WTC11 (cell line): ENCODE data around the gene IRF8. TPM values are rescaled to one million over a fixed set of nuclear protein-coding genes. Genes with fewer than 3 reads are reported as not detected.

Source experiments
- ATAC-seq: fragments of 200-7000 bp; cut with Tn5 transposase; 2 replicates; pipeline ENCODE4 v1.10.0; 2021; ENCODE audit warnings: mild to moderate bottlenecking, moderate library complexity
- CTCF ChIA-PET: fragments of 300-600 bp; sonication (Branson Sonifier 250); formaldehyde crosslinking; loops from one replicate; lab custom pipeline; 2021; ENCODE audit warnings: antibody characterized with exemption; lab: Charles Lee
- POLR2A ChIA-PET: fragments of 350-600 bp; sonication (Branson Sonifier 250); formaldehyde crosslinking; loops from one replicate; lab custom pipeline; 2021; ENCODE audit warnings: antibody characterized with exemption; lab: Charles Lee
- DNase-seq: peaks from one replicate; pipeline ENCODE4 v3.0.0; 2021; ENCODE audit warnings: low spot score
- H3K27ac Mint-ChIP-seq: 2 replicates; pipeline ENCODE4 v1.8.0; 2021; ENCODE audit warnings: mixed read lengths
- H3K27me3 Mint-ChIP-seq: 2 replicates; pipeline ENCODE4 v1.8.0; 2021; ENCODE audit warnings: low read depth, mild to moderate bottlenecking, moderate library complexity, mixed read lengths
- H3K36me3 Mint-ChIP-seq: 2 replicates; pipeline ENCODE4 v1.8.0; 2021; ENCODE audit warnings: mixed read lengths
- H3K4me1 Mint-ChIP-seq: 2 replicates; pipeline ENCODE4 v1.8.0; 2022; ENCODE audit warnings: mixed read lengths
- H3K4me3 Mint-ChIP-seq: 2 replicates; pipeline ENCODE4 v1.8.0; 2021; ENCODE audit warnings: mild to moderate bottlenecking, moderate library complexity, mixed read lengths
- H3K9me3 Mint-ChIP-seq: 2 replicates; pipeline ENCODE4 v1.8.0; 2021; ENCODE audit warnings: mixed read lengths
- CREB1 ChIP-seq: sonication (generic); formaldehyde crosslinking; IDR thresholded peaks from 2 replicates; pipeline ENCODE4 v1.8.0; 2023; ENCODE audit warnings: mild to moderate bottlenecking, missing genetic modification reagents
- ELF4 ChIP-seq: sonication (generic); formaldehyde crosslinking; IDR thresholded peaks from 2 replicates; pipeline ENCODE4 v1.8.1; 2022; ENCODE audit warnings: low read depth, mild to moderate bottlenecking, moderate library complexity, missing genetic modification reagents
- FOXK1 ChIP-seq: sonication (generic); formaldehyde crosslinking; IDR thresholded peaks from 2 replicates; pipeline ENCODE4 v1.8.0; 2022; ENCODE audit warnings: mild to moderate bottlenecking, moderate library complexity, missing genetic modification reagents
- GRHL2 ChIP-seq: fragments of 250-450 bp; sonication (Bioruptor Pico); IDR thresholded peaks from 2 replicates; pipeline ENCODE4 v1.8.0; 2022; ENCODE audit warnings: mild to moderate bottlenecking, moderate library complexity; ENCODE audit not compliant: insufficient replicate concordance, severe bottlenecking
- JUN ChIP-seq: sonication (generic); formaldehyde crosslinking; IDR thresholded peaks from 2 replicates; pipeline ENCODE4 v1.8.0; 2023; ENCODE audit warnings: mild to moderate bottlenecking, missing genetic modification reagents
- OVOL2 ChIP-seq: fragments of 250-450 bp; sonication (Bioruptor Pico); IDR thresholded peaks from 2 replicates; pipeline ENCODE4 v1.9.0; 2021; ENCODE audit warnings: mild to moderate bottlenecking, borderline replicate concordance
- RORB ChIP-seq: fragments of 250-450 bp; sonication (Bioruptor Pico); IDR thresholded peaks from 2 replicates; pipeline ENCODE4 v1.9.0; 2021; ENCODE audit warnings: mild to moderate bottlenecking
- SP1 ChIP-seq: sonication (generic); formaldehyde crosslinking; conservative IDR thresholded peaks from 2 replicates; pipeline ENCODE4 v1.8.1; 2022; ENCODE audit warnings: missing genetic modification reagents
- TP53 ChIP-seq: sonication (generic); formaldehyde crosslinking; IDR thresholded peaks from 2 replicates; pipeline ENCODE4 v1.8.1; 2023; ENCODE audit warnings: mild to moderate bottlenecking, missing genetic modification reagents
- ZBTB21 ChIP-seq: sonication (generic); formaldehyde crosslinking; IDR thresholded peaks from 2 replicates; pipeline ENCODE4 v1.8.1; 2023; ENCODE audit warnings: mild to moderate bottlenecking, missing genetic modification reagents, borderline replicate concordance
- ZNF232 ChIP-seq: sonication (generic); formaldehyde crosslinking; IDR thresholded peaks from 2 replicates; pipeline ENCODE4 v1.8.0; 2022; ENCODE audit warnings: mild to moderate bottlenecking, missing genetic modification reagents
- ZNF396 ChIP-seq: fragments of 250-450 bp; sonication (Bioruptor Pico); IDR thresholded peaks from 2 replicates; pipeline ENCODE4 v1.8.0; 2021; ENCODE audit warnings: mild to moderate bottlenecking, moderate library complexity, borderline replicate concordance
- ZNF423 ChIP-seq: fragments of 250-450 bp; sonication (Bioruptor Pico); IDR thresholded peaks from 2 replicates; pipeline ENCODE4 v2.1.2; 2022; ENCODE audit warnings: mild to moderate bottlenecking, moderate library complexity
- total RNA-seq: library from RNA; stranded (reverse); gene quantifications from 3 replicates; pipeline ENCODE4 v1.2.3, GENCODE V29; 2021
- TF ChIP-seq, protein P1 (sequence below): fragments of 250-450 bp; sonication (Bioruptor Pico); IDR thresholded peaks from 2 replicates; pipeline ENCODE4 v1.9.0; 2021; ENCODE audit warnings: mild to moderate bottlenecking
- TF ChIP-seq, protein P2 (sequence below): sonication (generic); formaldehyde crosslinking; IDR thresholded peaks from 2 replicates; pipeline ENCODE4 v1.8.1; 2022; ENCODE audit warnings: mild to moderate bottlenecking, moderate library complexity, missing genetic modification reagents
- TF ChIP-seq, protein P3 (sequence below): fragments of 250-450 bp; sonication (Bioruptor Pico); IDR thresholded peaks from 2 replicates; pipeline ENCODE4 v1.9.0; 2021; ENCODE audit warnings: mild to moderate bottlenecking, borderline replicate concordance
- TF ChIP-seq, protein P4 (sequence below): sonication (generic); formaldehyde crosslinking; IDR thresholded peaks from 2 replicates; pipeline ENCODE4 v1.8.1; 2022; ENCODE audit warnings: low read depth, missing genetic modification reagents, borderline replicate concordance
- TF ChIP-seq, protein P5 (sequence below): sonication (generic); formaldehyde crosslinking; IDR thresholded peaks from 2 replicates; pipeline ENCODE4 v1.8.1; 2023; ENCODE audit warnings: mild to moderate bottlenecking, missing genetic modification reagents
- TF ChIP-seq, protein P6 (sequence below): sonication (generic); formaldehyde crosslinking; IDR thresholded peaks from 2 replicates; pipeline ENCODE4 v1.8.1; 2023; ENCODE audit warnings: mild to moderate bottlenecking, missing genetic modification reagents, borderline replicate concordance

The IRF8 gene
- total RNA-seq, 1 experiment from 2014 or later, result 1.1 TPM

DNA sequence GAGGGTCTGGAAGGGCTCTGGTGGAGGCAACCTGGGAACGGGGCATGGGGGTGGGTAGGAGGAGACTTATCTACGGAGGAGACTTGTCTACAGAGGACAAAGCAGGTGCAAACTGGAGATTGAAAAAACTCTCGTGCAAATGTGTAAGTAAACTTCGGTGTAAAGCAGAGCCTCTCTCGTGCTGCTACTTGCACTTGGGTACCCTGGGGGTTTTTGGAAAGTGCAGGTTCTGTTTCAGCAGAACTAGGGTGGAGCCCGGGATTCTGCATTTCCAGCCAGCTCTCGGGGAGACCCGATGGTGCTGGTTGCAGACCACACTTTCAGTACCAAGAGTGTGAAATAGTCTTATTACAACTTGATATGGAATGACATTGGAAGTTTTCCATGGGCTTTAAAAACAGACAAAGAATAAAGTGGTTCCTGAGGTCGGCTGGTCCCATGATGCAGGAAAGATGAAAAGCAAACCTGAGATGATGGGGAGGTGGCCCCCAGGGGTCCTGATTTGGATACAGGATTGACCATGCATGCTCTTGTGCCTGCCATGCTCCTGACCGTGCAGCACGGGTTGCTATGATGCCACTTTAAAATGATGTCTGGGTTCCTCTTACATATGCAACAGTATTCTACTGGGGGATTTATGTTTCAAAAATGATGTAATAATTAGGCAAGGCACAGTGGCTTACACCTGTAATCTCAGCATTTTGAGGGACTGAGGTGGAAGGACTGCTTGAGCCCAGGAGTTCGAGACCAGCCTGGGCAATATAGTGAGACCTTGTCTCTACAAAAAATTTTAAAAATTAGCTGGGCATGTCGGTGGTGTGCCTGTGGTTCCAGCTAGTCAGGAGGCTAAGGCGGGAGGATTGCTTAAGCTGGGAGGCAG is 69.3 kb downstream of the IRF8 start:
- no peaks in the 10 kb centered on the region for H3K36me3 Mint-ChIP-seq
- POLR2A ChIA-PET, result interaction anchor here (0.8 kb wide), 1 partner anchor 26 kb away, joined by 3 read pairs; no protein-coding TSS in a partner anchor
- H3K4me3 Mint-ChIP-seq, result no peak overlapping the region
- peaks cover 2% of the 10 kb centered on the region; the same call in 1 of the 2 replicates for H3K27me3 Mint-ChIP-seq
- no peak overlapping the region for H3K27ac Mint-ChIP-seq
- DNase-seq (no peak), ATAC-seq (no peak)
- peaks cover 4% of the 10 kb centered on the region; the same call in 1 of the 2 replicates for H3K9me3 Mint-ChIP-seq
- TF ChIP-seq CREB1 (CRISPR knock-in tag) (no peak), GRHL2 (CRISPR knock-in tag) (no peak), ELF4 (no peak), ZNF232 (CRISPR knock-in tag) (no peak), RORB (CRISPR knock-in tag) (no peak), OVOL2 (no peak), ZNF396 (no peak), ZBTB21 (CRISPR knock-in tag) (no peak), SP1 (no peak)
- TF ChIP-seq, protein P1, sequence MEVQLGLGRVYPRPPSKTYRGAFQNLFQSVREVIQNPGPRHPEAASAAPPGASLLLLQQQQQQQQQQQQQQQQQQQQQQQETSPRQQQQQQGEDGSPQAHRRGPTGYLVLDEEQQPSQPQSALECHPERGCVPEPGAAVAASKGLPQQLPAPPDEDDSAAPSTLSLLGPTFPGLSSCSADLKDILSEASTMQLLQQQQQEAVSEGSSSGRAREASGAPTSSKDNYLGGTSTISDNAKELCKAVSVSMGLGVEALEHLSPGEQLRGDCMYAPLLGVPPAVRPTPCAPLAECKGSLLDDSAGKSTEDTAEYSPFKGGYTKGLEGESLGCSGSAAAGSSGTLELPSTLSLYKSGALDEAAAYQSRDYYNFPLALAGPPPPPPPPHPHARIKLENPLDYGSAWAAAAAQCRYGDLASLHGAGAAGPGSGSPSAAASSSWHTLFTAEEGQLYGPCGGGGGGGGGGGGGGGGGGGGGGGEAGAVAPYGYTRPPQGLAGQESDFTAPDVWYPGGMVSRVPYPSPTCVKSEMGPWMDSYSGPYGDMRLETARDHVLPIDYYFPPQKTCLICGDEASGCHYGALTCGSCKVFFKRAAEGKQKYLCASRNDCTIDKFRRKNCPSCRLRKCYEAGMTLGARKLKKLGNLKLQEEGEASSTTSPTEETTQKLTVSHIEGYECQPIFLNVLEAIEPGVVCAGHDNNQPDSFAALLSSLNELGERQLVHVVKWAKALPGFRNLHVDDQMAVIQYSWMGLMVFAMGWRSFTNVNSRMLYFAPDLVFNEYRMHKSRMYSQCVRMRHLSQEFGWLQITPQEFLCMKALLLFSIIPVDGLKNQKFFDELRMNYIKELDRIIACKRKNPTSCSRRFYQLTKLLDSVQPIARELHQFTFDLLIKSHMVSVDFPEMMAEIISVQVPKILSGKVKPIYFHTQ (CRISPR knock-in tag), result no peak
- TF ChIP-seq, protein P2, sequence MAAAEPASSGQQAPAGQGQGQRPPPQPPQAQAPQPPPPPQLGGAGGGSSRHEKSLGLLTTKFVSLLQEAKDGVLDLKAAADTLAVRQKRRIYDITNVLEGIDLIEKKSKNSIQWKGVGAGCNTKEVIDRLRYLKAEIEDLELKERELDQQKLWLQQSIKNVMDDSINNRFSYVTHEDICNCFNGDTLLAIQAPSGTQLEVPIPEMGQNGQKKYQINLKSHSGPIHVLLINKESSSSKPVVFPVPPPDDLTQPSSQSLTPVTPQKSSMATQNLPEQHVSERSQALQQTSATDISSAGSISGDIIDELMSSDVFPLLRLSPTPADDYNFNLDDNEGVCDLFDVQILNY, result no peak
- TF ChIP-seq, protein P3, sequence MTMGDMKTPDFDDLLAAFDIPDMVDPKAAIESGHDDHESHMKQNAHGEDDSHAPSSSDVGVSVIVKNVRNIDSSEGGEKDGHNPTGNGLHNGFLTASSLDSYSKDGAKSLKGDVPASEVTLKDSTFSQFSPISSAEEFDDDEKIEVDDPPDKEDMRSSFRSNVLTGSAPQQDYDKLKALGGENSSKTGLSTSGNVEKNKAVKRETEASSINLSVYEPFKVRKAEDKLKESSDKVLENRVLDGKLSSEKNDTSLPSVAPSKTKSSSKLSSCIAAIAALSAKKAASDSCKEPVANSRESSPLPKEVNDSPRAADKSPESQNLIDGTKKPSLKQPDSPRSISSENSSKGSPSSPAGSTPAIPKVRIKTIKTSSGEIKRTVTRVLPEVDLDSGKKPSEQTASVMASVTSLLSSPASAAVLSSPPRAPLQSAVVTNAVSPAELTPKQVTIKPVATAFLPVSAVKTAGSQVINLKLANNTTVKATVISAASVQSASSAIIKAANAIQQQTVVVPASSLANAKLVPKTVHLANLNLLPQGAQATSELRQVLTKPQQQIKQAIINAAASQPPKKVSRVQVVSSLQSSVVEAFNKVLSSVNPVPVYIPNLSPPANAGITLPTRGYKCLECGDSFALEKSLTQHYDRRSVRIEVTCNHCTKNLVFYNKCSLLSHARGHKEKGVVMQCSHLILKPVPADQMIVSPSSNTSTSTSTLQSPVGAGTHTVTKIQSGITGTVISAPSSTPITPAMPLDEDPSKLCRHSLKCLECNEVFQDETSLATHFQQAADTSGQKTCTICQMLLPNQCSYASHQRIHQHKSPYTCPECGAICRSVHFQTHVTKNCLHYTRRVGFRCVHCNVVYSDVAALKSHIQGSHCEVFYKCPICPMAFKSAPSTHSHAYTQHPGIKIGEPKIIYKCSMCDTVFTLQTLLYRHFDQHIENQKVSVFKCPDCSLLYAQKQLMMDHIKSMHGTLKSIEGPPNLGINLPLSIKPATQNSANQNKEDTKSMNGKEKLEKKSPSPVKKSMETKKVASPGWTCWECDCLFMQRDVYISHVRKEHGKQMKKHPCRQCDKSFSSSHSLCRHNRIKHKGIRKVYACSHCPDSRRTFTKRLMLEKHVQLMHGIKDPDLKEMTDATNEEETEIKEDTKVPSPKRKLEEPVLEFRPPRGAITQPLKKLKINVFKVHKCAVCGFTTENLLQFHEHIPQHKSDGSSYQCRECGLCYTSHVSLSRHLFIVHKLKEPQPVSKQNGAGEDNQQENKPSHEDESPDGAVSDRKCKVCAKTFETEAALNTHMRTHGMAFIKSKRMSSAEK (CRISPR knock-in tag), result no peak
- peaks cover 7% of the 10 kb centered on the region; the same call in 1 of the 2 replicates for H3K4me1 Mint-ChIP-seq
- CTCF ChIA-PET, result interaction anchor here (1.7 kb wide), 1 partner anchor 147 kb away, joined by 6 read pairs; no protein-coding TSS in a partner anchor

DNA sequence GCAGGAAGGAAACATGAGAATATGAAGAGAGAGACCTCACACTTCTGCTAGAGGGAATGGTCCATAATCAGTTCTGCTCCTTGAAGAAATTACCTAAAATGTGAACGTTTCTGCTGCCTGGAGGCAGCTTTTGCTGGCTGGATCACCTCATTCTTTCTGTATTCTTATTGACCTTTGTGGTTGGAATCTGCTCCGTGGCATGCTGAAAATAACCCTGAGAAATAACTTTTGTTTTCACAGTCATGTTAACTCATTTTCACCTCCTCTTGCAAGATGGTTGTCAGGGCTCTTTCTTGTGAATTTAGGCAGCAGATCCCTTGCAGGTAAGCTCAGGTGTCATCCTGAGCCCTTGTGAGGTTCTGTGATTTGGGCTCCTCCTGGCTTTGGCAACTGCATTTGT is 70.2 kb downstream of the IRF8 start:
- peaks cover 8% of the 10 kb centered on the region for H3K9me3 Mint-ChIP-seq
- peaks cover 2% of the 10 kb centered on the region; the same call in 1 of the 2 replicates for H3K27me3 Mint-ChIP-seq
- H3K4me3 Mint-ChIP-seq, result no peak overlapping the region
- no peak for ATAC-seq
- CTCF ChIA-PET, result interaction anchor here (1.4 to 1.8 kb wide), 3 partner anchors 99 to 150 kb away, joined by 4 to 6 read pairs (median 5); no protein-coding TSS in a partner anchor
- no peak for DNase-seq
- H3K4me1 Mint-ChIP-seq, result peaks cover 7% of the 10 kb centered on the region; the same call in 1 of the 2 replicates
- H3K27ac Mint-ChIP-seq, result no peak overlapping the region
- H3K36me3 Mint-ChIP-seq, result peaks cover 4% of the 10 kb centered on the region
- POLR2A ChIA-PET, result interaction anchor here (0.8 kb wide), 1 partner anchor 27 kb away, joined by 3 read pairs; no protein-coding TSS in a partner anchor
- TF ChIP-seq, protein P4, sequence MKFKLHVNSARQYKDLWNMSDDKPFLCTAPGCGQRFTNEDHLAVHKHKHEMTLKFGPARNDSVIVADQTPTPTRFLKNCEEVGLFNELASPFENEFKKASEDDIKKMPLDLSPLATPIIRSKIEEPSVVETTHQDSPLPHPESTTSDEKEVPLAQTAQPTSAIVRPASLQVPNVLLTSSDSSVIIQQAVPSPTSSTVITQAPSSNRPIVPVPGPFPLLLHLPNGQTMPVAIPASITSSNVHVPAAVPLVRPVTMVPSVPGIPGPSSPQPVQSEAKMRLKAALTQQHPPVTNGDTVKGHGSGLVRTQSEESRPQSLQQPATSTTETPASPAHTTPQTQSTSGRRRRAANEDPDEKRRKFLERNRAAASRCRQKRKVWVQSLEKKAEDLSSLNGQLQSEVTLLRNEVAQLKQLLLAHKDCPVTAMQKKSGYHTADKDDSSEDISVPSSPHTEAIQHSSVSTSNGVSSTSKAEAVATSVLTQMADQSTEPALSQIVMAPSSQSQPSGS (CRISPR knock-in tag), result no peak
- TF ChIP-seq TP53 (no peak), FOXK1 (CRISPR knock-in tag) (no peak), JUN (no peak), ZNF423 (no peak), SP1 (no peak)
- TF ChIP-seq, protein P5, sequence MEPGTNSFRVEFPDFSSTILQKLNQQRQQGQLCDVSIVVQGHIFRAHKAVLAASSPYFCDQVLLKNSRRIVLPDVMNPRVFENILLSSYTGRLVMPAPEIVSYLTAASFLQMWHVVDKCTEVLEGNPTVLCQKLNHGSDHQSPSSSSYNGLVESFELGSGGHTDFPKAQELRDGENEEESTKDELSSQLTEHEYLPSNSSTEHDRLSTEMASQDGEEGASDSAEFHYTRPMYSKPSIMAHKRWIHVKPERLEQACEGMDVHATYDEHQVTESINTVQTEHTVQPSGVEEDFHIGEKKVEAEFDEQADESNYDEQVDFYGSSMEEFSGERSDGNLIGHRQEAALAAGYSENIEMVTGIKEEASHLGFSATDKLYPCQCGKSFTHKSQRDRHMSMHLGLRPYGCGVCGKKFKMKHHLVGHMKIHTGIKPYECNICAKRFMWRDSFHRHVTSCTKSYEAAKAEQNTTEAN (CRISPR knock-in tag), result no peak
- TF ChIP-seq, protein P6, sequence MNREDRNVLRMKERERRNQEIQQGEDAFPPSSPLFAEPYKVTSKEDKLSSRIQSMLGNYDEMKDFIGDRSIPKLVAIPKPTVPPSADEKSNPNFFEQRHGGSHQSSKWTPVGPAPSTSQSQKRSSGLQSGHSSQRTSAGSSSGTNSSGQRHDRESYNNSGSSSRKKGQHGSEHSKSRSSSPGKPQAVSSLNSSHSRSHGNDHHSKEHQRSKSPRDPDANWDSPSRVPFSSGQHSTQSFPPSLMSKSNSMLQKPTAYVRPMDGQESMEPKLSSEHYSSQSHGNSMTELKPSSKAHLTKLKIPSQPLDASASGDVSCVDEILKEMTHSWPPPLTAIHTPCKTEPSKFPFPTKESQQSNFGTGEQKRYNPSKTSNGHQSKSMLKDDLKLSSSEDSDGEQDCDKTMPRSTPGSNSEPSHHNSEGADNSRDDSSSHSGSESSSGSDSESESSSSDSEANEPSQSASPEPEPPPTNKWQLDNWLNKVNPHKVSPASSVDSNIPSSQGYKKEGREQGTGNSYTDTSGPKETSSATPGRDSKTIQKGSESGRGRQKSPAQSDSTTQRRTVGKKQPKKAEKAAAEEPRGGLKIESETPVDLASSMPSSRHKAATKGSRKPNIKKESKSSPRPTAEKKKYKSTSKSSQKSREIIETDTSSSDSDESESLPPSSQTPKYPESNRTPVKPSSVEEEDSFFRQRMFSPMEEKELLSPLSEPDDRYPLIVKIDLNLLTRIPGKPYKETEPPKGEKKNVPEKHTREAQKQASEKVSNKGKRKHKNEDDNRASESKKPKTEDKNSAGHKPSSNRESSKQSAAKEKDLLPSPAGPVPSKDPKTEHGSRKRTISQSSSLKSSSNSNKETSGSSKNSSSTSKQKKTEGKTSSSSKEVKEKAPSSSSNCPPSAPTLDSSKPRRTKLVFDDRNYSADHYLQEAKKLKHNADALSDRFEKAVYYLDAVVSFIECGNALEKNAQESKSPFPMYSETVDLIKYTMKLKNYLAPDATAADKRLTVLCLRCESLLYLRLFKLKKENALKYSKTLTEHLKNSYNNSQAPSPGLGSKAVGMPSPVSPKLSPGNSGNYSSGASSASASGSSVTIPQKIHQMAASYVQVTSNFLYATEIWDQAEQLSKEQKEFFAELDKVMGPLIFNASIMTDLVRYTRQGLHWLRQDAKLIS (CRISPR knock-in tag), result no peak
